BLaER1 treated with 17β-estradiol and CSF1 and Interleukin-3, amounts not matched to agents 10 nM and 100 nM (cell line): ENCODE results near the gene PDZK1IP1.

Source experiments
- H3K27ac ChIP-seq, 11 experiments: shearing (Covaris generic); formaldehyde crosslinking; 2 replicates each; pipeline ENCODE4 v1.8.1; 2022
- H3K27me3 ChIP-seq, 11 experiments: shearing (Covaris generic); formaldehyde crosslinking; 2 replicates each; pipeline ENCODE4 v1.8.1; 2022
- H3K36me3 ChIP-seq, 11 experiments: shearing (Covaris generic); formaldehyde crosslinking; 2 replicates each; pipeline ENCODE4 v1.8.1; 2022
- H3K4me1 ChIP-seq, 10 experiments: shearing (Covaris generic); formaldehyde crosslinking; 2 replicates each; pipeline ENCODE4 v1.8.1; 2022
- H3K4me2 ChIP-seq, 11 experiments: shearing (Covaris generic); formaldehyde crosslinking; 2 replicates each; pipeline ENCODE4 v1.8.1; 2022
- H3K4me3 ChIP-seq, 10 experiments: shearing (Covaris generic); formaldehyde crosslinking; 2 replicates each; pipeline ENCODE4 v1.8.1; 2022
- H3K9ac ChIP-seq, 11 experiments: shearing (Covaris generic); formaldehyde crosslinking; 2 replicates each; pipeline ENCODE4 v1.8.1; 2022
- H3K9me3 ChIP-seq, 11 experiments: shearing (Covaris generic); formaldehyde crosslinking; replicated peaks in 1 of 11; 2 replicates each; pipeline ENCODE4 v1.8.1; 2022
- H4K20me1 ChIP-seq, 11 experiments: shearing (Covaris generic); formaldehyde crosslinking; 2 replicates each; pipeline ENCODE4 v1.8.1; 2022
- Cebpa-rat ChIP-seq, 11 experiments: shearing (Covaris generic); IDR thresholded peaks; 2 replicates each; pipeline ENCODE4 v1.8.1; 2022

The PDZK1IP1 gene

GRCh38 chr1:47181095-47181954 lies 8.5 kb downstream of the PDZK1IP1 start:
- Histone ChIP-seq H4K20me1 (no peaks in the 10 kb centered on the region), H3K4me3 (no peak overlapping the region)

GRCh38 chr1:47180603-47181094 lies 9.2 kb downstream of the PDZK1IP1 start:
- Histone ChIP-seq H3K27me3 (no peaks in the 10 kb centered on the region), H3K9ac (no peak overlapping the region; a peak in 1 of 22 replicates), H3K4me1 (peaks cover 6 to 26% (median 13%) of the 10 kb centered on the region in 10 experiments; a peak in 19 of 20 replicates), H3K36me3 (no peaks in the 10 kb centered on the region), H3K4me3 (no peak overlapping the region), H4K20me1 (no peaks in the 10 kb centered on the region), H3K4me2 (no peak overlapping the region), H3K27ac (no peak overlapping the region), H3K9me3 (no peaks in the 10 kb centered on the region)
- no peak for TF ChIP-seq Cebpa-rat (IDR thresholded peaks at IDR 0.05)

More at GRCh38 chr1:47181095-47181954, 8.5 kb downstream of the PDZK1IP1 start:
- H3K27ac ChIP-seq = no peak overlapping the region
- H3K36me3 ChIP-seq = no peaks in the 10 kb centered on the region
- H3K4me2 ChIP-seq = peak overlapping the region in 1 of 11 experiments; percentile 30; a peak in 1 of 22 replicates
- peaks cover 6 to 26% (median 13%) of the 10 kb centered on the region in 10 experiments; a peak in 19 of 20 replicates for H3K4me1 ChIP-seq
- TF ChIP-seq Cebpa-rat (IDR thresholded peaks at IDR 0.05) = no peak
- H3K27me3 ChIP-seq = no peaks in the 10 kb centered on the region
- H3K9ac ChIP-seq = peak overlapping the region in 1 of 11 experiments; percentile 15; a peak in 2 of 22 replicates
- H3K9me3 ChIP-seq = no peaks in the 10 kb centered on the region

- Histone ChIP-seq H3K4me2 (peak overlapping the region; percentile 71 to 95 (median 86); a peak in 21 of 22 replicates), H3K9ac (peak overlapping the region in 3 of 11 experiments; percentile 63 to 75 (median 65); a peak in 4 of 22 replicates), H4K20me1 (no peaks in the 10 kb centered on the region), H3K4me1 (peaks cover 6 to 26% (median 14%) of the 10 kb centered on the region in 10 experiments; a peak in 19 of 20 replicates), H3K27ac (no peak overlapping the region), H3K4me3 (peak overlapping the region in 2 of 10 experiments; percentile 59 to 62; a peak in 3 of 20 replicates), H3K36me3 (no peaks in the 10 kb centered on the region), H3K9me3 (no peaks in the 10 kb centered on the region), H3K27me3 (no peaks in the 10 kb centered on the region)
- no peak for TF ChIP-seq Cebpa-rat (IDR thresholded peaks at IDR 0.05)
Observed at GRCh38 chr1:47179988-47180563, 9.8 kb downstream of the PDZK1IP1 start.

DNA sequence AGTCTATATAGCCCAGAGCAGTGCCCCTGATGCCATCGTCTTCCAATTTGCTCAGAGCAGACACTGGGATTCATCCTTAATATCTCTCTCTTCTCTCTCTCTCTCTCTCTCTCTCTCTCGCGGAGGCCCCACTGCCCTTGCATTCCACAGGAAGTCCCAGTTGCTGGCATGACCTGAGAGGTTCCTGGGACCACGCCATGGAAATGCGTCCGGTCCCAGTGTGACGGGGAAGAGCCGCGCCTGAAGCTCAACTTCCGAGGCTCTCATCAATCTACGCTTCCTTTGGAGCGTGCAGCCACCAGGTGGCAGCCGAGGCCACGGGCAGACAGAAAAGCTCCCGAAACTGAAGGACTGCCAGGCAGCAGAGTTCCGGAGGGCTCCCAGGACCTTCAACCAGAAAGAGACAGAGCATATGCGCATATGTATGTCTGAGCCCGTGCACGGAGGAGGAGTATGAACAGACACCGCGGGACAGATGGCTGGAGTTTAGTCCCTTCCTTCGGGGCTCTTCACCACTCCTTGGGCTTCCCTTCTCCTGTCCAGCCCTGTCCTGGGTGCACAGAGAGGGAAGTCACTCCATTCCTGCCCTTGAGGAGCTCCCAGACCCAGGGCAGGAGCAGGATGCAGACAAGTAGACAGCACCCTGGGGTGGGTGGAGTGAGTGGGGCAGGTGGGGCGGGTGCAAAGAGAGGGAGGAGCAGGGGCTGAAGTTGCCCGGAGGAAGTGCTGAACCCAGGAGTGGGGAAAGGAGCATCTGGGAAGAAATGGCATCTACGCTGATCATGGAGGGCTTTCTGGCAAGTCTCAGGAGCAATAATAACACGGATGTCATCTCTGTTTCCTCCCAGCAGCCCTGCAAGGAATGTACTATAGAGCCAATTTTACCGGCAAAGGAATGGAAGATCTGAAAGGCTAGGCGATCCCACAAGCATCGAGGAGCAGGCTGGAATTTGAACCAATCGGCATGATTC lies 10.5 kb downstream of the PDZK1IP1 start:
- Histone ChIP-seq H3K9me3 (no peaks in the 10 kb centered on the region), H3K36me3 (no peaks in the 10 kb centered on the region), H4K20me1 (no peaks in the 10 kb centered on the region), H3K4me3 (peak overlapping the region; percentile 46 to 62 (median 54)), H3K4me1 (peaks cover 6 to 26% (median 15%) of the 10 kb centered on the region in 10 experiments; a peak in 19 of 20 replicates), H3K9ac (peak overlapping the region; percentile 23 to 75 (median 66); a peak in 21 of 22 replicates), H3K27ac (peak overlapping the region; percentile 20 to 72 (median 57); a peak in 18 of 22 replicates), H3K27me3 (no peaks in the 10 kb centered on the region), H3K4me2 (peak overlapping the region; percentile 71 to 95 (median 86))
- no peak for TF ChIP-seq Cebpa-rat (IDR thresholded peaks at IDR 0.05)

GRCh38 chr1:47178654-47179016 lies 11.2 kb downstream of the PDZK1IP1 start:
- peaks cover 6 to 25% (median 15%) of the 10 kb centered on the region in 10 experiments; a peak in 19 of 20 replicates for H3K4me1 ChIP-seq
- peak overlapping the region; percentile 20 to 72 (median 57); a peak in 17 of 22 replicates for H3K27ac ChIP-seq
- H3K9me3 ChIP-seq = no peaks in the 10 kb centered on the region
- H3K27me3 ChIP-seq = no peaks in the 10 kb centered on the region
- no peak for TF ChIP-seq Cebpa-rat (IDR thresholded peaks at IDR 0.05)
- no peaks in the 10 kb centered on the region for H3K36me3 ChIP-seq
- peak overlapping the region; percentile 51 to 95 (median 86) for H3K4me2 ChIP-seq
- peak overlapping the region in 10 of 11 experiments; percentile 23 to 75 (median 66); a peak in 19 of 22 replicates for H3K9ac ChIP-seq
- H4K20me1 ChIP-seq = no peaks in the 10 kb centered on the region
- peak overlapping the region; percentile 46 to 62 (median 54); a peak in 14 of 20 replicates for H3K4me3 ChIP-seq

- Histone ChIP-seq H3K9ac (no peak overlapping the region), H3K4me3 (no peak overlapping the region), H3K9me3 (no peaks in the 10 kb centered on the region), H3K27ac (no peak overlapping the region), H3K4me2 (no peak overlapping the region), H3K4me1 (peaks cover 6 to 25% (median 13%) of the 10 kb centered on the region in 10 experiments; a peak in 19 of 20 replicates), H3K27me3 (no peaks in the 10 kb centered on the region), H4K20me1 (no peaks in the 10 kb centered on the region), H3K36me3 (no peaks in the 10 kb centered on the region)
- TF ChIP-seq Cebpa-rat (IDR thresholded peaks at IDR 0.05) = no peak
Observed at GRCh38 chr1:47178020-47178419, 11.8 kb downstream of the PDZK1IP1 start.

- Histone ChIP-seq H3K9me3 (no peaks in the 10 kb centered on the region), H3K4me3 (no peak overlapping the region), H3K27me3 (no peaks in the 10 kb centered on the region), H3K27ac (no peak overlapping the region), H4K20me1 (no peaks in the 10 kb centered on the region), H3K36me3 (no peaks in the 10 kb centered on the region), H3K4me1 (peaks cover 6 to 17% (median 13%) of the 10 kb centered on the region in 10 experiments; a peak in 19 of 20 replicates), H3K4me2 (peak overlapping the region in 1 of 11 experiments; percentile 37; a peak in 1 of 22 replicates), H3K9ac (no peak overlapping the region)
- TF ChIP-seq Cebpa-rat (IDR thresholded peaks at IDR 0.05) = no peak
Observed at GRCh38 chr1:47175227-47175934, 14.5 kb downstream of the PDZK1IP1 start.

DNA sequence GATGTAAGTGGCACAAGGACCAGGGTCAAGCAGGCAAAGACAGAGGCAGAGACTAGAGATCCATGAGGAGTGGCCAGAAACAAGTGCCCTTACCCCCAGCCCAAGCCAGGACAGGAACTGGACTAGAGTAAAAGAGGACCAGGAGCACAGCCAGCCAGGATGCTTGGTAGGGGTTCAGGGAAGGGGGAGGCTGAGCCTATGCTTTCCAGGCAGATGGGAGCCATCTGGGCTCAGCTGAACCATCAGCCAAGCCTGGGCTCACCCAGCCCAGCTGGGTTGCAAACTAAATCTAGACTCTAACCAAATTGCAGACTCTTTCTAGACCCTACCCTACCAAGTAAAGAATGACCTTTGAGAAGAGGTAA lies 15.2 kb downstream of the PDZK1IP1 start:
- no peak overlapping the region for H3K4me3 ChIP-seq
- no peak for TF ChIP-seq Cebpa-rat (IDR thresholded peaks at IDR 0.05)
- no peak overlapping the region for H3K27ac ChIP-seq
- no peaks in the 10 kb centered on the region for H3K36me3 ChIP-seq
- H3K9me3 ChIP-seq = no peaks in the 10 kb centered on the region
- no peaks in the 10 kb centered on the region for H3K27me3 ChIP-seq
- H4K20me1 ChIP-seq = no peaks in the 10 kb centered on the region
- no peak overlapping the region for H3K9ac ChIP-seq
- no peak overlapping the region for H3K4me2 ChIP-seq
- peaks cover 2 to 12% (median 8%) of the 10 kb centered on the region in 10 experiments; a peak in 18 of 20 replicates for H3K4me1 ChIP-seq
